Sigmoid colon (tissue), 7 donors: Measurements from ENCODE around the gene LRRC2. TPM values are rescaled to one million over a fixed set of nuclear protein-coding genes. Genes with fewer than 3 reads are reported as not detected.

ENCODE experiments used
- DNase-seq: peaks from one replicate; pipeline ENCODE4 v3.0.0-alpha.2; 2019
- H3K27ac ChIP-seq, 4 donors: fragments of 200-600 bp; sonication (generic); one replicate each; pipeline ENCODE4 v1.5.1; 2016 to 2019; ENCODE audit warnings: mild to moderate bottlenecking in 1 of 4
- H3K27me3 ChIP-seq, 3 donors: fragments of 200-600 bp; sonication (generic); one replicate each; pipeline ENCODE4 v1.5.1; 2019; ENCODE audit warnings: mild to moderate bottlenecking in 1 of 3
- H3K36me3 ChIP-seq, 4 donors: fragments of 200-600 bp; sonication (generic); one replicate each; pipeline ENCODE4 v1.5.1; 2016 to 2019
- H3K4me1 ChIP-seq, 4 donors: fragments of 200-600 bp; sonication (generic); one replicate each; pipeline ENCODE4 v1.5.1; 2017 to 2019
- H3K4me3 ChIP-seq, 4 donors: fragments of 200-600 bp; sonication (generic); one replicate each; pipeline ENCODE4 v1.5.1; 2017 to 2019; ENCODE audit warnings: mild to moderate bottlenecking in 2 of 4, moderate library complexity in 1 of 4
- H3K9me3 ChIP-seq, 4 donors: fragments of 200-600 bp in 3 of 4; sonication (generic) in 3 of 4; one replicate each; pipeline versions ENCODE4 v1.5.1 to v1.6.1; 2013 to 2019
- EP300 ChIP-seq, 4 donors: sonication (generic); formaldehyde crosslinking; IDR thresholded peaks; one replicate each; pipeline ENCODE4 v1.6.1; 2017; ENCODE audit warnings: antibody characterized with exemption in 4 of 4
- POLR2A ChIP-seq, 2 donors: fragments of 450-650 bp; IDR thresholded peaks; one replicate each; pipeline ENCODE4 v1.6.1; 2016; ENCODE audit warnings: antibody characterized with exemption in 2 of 2, mild to moderate bottlenecking in 2 of 2, moderate library complexity in 2 of 2
- POLR2AphosphoS5 ChIP-seq, 4 donors: sonication (generic); formaldehyde crosslinking; IDR thresholded peaks; one replicate each; pipeline ENCODE4 v1.6.1; 2017; ENCODE audit warnings: antibody characterized with exemption in 4 of 4
- WGBS, 2 donors: extraction: QIAGEN DNeasy Blood & Tissue Kit; methylation state at CpG; one replicate each; pipeline ENCODE4 v1.1.7; 2013; 5-methylcytosine and 5-hydroxymethylcytosine counted together
- intact Hi-C: fragments of 100-400 bp; cut with DNase I; formaldehyde crosslinking; loops from one replicate; pipeline ENCODE4 v1.15.1; 2023
- polyA plus RNA-seq, 3 donors: library from polyadenylated mRNA; stranded (reverse); fragments of 200-250 nt; gene quantifications; one replicate each; pipeline ENCODE4 v1.2.3, GENCODE V29; 2013
- total RNA-seq, 4 donors: library from RNA; depleted of rRNA; stranded (reverse); fragments of >200 nt; gene quantifications; one replicate each; pipeline ENCODE4 v1.1.0, GENCODE V29; 2016
- TF ChIP-seq, protein P1 (sequence below), 4 experiments: fragments of 450-650 bp in 3 of 4; fragments of 200-600 bp in 1 of 4; IDR thresholded peaks; one replicate each; pipeline ENCODE4 v1.5.1; 2016 to 2019; ENCODE audit warnings: antibody characterized with exemption in 4 of 4, mild to moderate bottlenecking in 3 of 4, moderate library complexity in 2 of 4
- donor health status: healthy with polysubstance abuse.
- donor health status: Bipolar disorder and iron deficiency.
- donor health status: healthy.

LRRC2 gene
- total and polyA plus RNA-seq, 7 donors: 0.46 to 11.1 (median 3.6) TPM

DNA sequence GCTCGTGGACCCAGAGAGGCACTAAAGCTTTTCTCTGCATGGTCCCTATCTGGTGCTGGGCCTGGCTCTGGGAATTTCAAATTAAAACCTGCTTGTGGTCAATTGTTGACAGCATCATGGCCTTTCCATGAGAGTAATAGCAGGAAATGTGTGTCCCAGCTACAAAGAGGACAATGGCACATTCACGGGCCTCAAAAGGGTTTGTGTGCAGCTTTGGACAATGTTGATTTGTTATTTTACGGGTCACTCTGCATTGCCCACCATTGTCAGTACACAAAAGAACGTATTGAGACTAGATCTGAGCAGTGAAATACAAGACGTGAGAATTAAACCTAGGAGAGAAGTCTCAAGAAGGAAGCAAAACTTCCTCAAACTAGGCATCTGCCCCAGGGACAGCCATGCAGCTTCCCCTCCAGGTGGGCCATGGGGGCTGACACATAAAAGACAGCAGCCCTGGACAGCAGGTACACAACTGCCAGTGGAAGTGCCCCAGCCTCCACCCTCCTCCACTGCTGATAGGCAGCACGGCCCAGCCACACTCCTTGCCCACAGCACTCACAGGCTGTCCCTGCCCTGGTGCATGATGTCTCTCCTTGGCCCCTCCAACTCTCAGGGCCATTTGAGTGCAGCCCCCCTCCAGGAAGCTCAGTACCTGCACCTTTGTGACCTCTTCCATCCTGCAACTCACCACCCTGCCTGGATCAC, 85.5 kb downstream of the LRRC2 start:
- intact Hi-C loops: no loop called here
- Histone ChIP-seq H3K36me3 (no peaks in the 10 kb centered on the region), H3K4me3 (no peak overlapping the region), H3K4me1 (no peaks in the 10 kb centered on the region), H3K9me3 (no peaks in the 10 kb centered on the region), H3K27me3 (no peaks in the 10 kb centered on the region), H3K27ac (no peak overlapping the region)
- 90 to 92% methylated on average over 6 of the region's 6 CpGs for WGBS, 2 donors
- DNase-seq: no peak
- no peak for TF ChIP-seq EP300 (IDR thresholded peaks at IDR 0.05)
- no peak for TF ChIP-seq POLR2AphosphoS5 (IDR thresholded peaks at IDR 0.05)
- no peak for TF ChIP-seq POLR2A (IDR thresholded peaks at IDR 0.05)
- TF ChIP-seq, protein P1, sequence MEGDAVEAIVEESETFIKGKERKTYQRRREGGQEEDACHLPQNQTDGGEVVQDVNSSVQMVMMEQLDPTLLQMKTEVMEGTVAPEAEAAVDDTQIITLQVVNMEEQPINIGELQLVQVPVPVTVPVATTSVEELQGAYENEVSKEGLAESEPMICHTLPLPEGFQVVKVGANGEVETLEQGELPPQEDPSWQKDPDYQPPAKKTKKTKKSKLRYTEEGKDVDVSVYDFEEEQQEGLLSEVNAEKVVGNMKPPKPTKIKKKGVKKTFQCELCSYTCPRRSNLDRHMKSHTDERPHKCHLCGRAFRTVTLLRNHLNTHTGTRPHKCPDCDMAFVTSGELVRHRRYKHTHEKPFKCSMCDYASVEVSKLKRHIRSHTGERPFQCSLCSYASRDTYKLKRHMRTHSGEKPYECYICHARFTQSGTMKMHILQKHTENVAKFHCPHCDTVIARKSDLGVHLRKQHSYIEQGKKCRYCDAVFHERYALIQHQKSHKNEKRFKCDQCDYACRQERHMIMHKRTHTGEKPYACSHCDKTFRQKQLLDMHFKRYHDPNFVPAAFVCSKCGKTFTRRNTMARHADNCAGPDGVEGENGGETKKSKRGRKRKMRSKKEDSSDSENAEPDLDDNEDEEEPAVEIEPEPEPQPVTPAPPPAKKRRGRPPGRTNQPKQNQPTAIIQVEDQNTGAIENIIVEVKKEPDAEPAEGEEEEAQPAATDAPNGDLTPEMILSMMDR (IDR thresholded peaks at IDR 0.05): no peak

GRCh38 chr3:46479696-46480095, 86.4 kb downstream of the LRRC2 start:
- TF ChIP-seq POLR2AphosphoS5 (IDR thresholded peaks at IDR 0.05) (no peak), EP300 (IDR thresholded peaks at IDR 0.05) (no peak), POLR2A (IDR thresholded peaks at IDR 0.05) (no peak)
- TF ChIP-seq, protein P1 (IDR thresholded peaks at IDR 0.05): no peak
- WGBS, 2 donors: 77 to 87% methylated on average over 5 of the region's 5 CpGs
- H3K27ac ChIP-seq: no peak overlapping the region
- no peak overlapping the region for H3K4me3 ChIP-seq
- no peak for DNase-seq
- no peaks in the 10 kb centered on the region for H3K9me3 ChIP-seq
- H3K4me1 ChIP-seq: no peaks in the 10 kb centered on the region
- no peaks in the 10 kb centered on the region for H3K36me3 ChIP-seq
- intact Hi-C loops: no loop called here
- no peaks in the 10 kb centered on the region for H3K27me3 ChIP-seq

DNA sequence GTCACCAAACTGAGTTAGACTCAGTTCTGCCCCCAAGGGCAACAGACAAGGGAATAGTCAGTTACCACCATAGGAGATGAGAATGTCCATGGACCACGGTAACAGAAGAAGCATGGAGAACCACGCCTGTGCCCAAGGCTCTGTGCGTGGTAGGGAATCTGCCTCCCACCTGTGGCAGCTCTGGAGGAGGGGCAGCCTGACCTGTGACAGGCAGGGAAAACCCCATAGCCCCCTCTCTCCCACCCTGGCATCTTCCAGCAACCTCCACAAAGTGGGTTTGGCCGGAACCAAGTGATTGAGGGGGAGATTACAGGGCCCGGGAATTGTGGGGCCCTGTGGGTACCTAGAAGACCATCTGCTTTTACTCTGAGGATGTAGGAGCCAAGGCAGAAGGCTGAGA, 87.1 kb downstream of the LRRC2 start:
- 94 to 95% methylated on average over 5 of the region's 5 CpGs for WGBS, 2 donors
- intact Hi-C loops: no loop called here
- no peak for DNase-seq
- Histone ChIP-seq H3K9me3 (no peaks in the 10 kb centered on the region), H3K27ac (no peak overlapping the region), H3K36me3 (no peaks in the 10 kb centered on the region), H3K4me3 (no peak overlapping the region), H3K27me3 (no peaks in the 10 kb centered on the region), H3K4me1 (no peaks in the 10 kb centered on the region)
- TF ChIP-seq, protein P1 (IDR thresholded peaks at IDR 0.05): no peak
- TF ChIP-seq POLR2AphosphoS5 (IDR thresholded peaks at IDR 0.05) (no peak), EP300 (IDR thresholded peaks at IDR 0.05) (no peak), POLR2A (IDR thresholded peaks at IDR 0.05) (no peak)

DNA sequence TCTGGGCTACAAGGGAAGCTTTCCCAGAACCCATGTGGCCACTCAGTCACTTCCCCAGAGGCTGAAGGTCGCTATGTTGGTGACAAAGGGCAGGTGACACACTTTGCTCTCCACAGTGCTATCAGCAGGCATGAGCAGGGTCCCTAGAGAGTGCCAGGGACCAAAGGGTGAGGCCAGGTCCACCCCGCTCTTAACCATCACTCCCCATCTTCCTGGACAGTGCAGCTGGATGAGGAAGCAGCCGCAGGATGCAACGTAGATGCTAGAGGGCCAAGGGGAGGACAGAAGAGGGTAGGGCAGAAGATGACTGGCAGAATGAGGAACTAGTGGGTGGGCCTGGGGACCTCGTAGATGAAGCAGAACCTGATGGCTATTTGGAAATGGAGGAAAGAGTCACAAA, 87.8 kb downstream of the LRRC2 start:
- Histone ChIP-seq H3K27me3 (no peaks in the 10 kb centered on the region), H3K36me3 (no peaks in the 10 kb centered on the region), H3K4me1 (no peaks in the 10 kb centered on the region), H3K27ac (no peak overlapping the region), H3K9me3 (no peaks in the 10 kb centered on the region), H3K4me3 (no peak overlapping the region)
- intact Hi-C loops: no loop called here
- 79 to 86% methylated on average over 5 of the region's 5 CpGs for WGBS, 2 donors
- TF ChIP-seq EP300 (IDR thresholded peaks at IDR 0.05) (no peak), POLR2AphosphoS5 (IDR thresholded peaks at IDR 0.05) (no peak), POLR2A (IDR thresholded peaks at IDR 0.05) (no peak)
- TF ChIP-seq, protein P1 (IDR thresholded peaks at IDR 0.05): no peak
- DNase-seq: no peak

DNA sequence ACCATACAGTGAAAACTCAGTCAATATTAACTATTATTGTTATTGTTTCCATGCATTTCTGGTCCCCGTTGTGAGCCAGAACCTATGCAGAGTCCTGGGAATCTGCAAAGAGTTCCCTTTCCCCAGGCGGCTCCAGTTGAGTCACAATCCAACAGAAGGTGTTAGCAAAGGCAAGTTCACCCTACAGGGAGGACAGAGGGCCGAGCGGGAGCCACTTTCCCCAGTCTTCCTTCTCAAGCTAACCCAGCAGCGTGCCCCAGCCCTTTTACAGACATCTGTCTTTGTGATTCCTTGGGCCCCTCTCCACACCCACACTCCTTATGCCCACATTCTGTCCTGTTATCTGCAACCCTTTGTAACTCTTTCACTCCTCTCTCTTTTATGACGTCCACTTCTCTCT, 88.3 kb downstream of the LRRC2 start:
- no peak for DNase-seq
- Histone ChIP-seq H3K27me3 (no peaks in the 10 kb centered on the region), H3K4me3 (no peak overlapping the region), H3K4me1 (no peaks in the 10 kb centered on the region), H3K36me3 (no peaks in the 10 kb centered on the region), H3K9me3 (no peaks in the 10 kb centered on the region), H3K27ac (no peak overlapping the region)
- TF ChIP-seq EP300 (IDR thresholded peaks at IDR 0.05) (no peak), POLR2AphosphoS5 (IDR thresholded peaks at IDR 0.05) (no peak)
- intact Hi-C loops: no loop called here
- WGBS, 2 donors: 84 to 88% methylated on average over 6 of the region's 6 CpGs
